SK-N-SH treated with all-trans-retinoic acid at 6 μM for 48 hours (cell line): ENCODE results near the gene GABPB2.

Experiments
- BACH2 ChIP-seq: fragments of 250-450 bp; sonication (Bioruptor Pico); IDR thresholded peaks from 2 replicates; pipeline ENCODE4 v1.9.0; 2021; ENCODE audit warnings: mild to moderate bottlenecking, borderline replicate concordance
- ZNF70 ChIP-seq: fragments of 450-650 bp; formaldehyde crosslinking; IDR thresholded peaks from 2 replicates; pipeline ENCODE4 v1.5.0; 2020; ENCODE audit warnings: mild to moderate bottlenecking, moderate library complexity

DNA sequence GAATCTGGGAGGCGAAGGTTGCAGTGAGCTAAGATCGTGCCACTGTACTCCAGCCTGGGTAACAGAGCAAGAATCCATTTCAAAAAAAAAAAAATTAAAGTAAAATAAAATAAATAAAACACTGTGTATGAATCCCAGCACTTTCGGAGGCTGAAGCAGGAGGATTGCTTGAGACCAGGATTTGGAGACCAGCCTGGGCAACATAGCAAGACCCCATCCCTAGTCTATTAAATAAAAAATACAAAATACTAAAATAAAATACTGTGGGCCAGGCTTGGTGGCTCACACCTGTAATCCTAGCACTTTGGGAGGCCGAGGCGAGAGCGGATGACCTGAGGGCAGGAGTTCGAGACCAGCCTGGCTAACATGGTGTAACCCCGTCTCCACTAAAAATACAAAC, 38.4 kb upstream of the GABPB2 start:
- TF ChIP-seq BACH2 (no peak), ZNF70 (CRISPR knock-in tag) (no peak)
